GM21576 (cell line): Measurements from ENCODE around the gene TNFAIP8.

ENCODE experiments used
- ATAC-seq: cut with Tn5 transposase; IDR thresholded peaks from one replicate; pipeline ENCODE4 v1.9.1; 2021; ENCODE audit warnings: mild to moderate bottlenecking, moderate library complexity; ENCODE audit not compliant: unreplicated experiment

Gene TNFAIP8

DNA sequence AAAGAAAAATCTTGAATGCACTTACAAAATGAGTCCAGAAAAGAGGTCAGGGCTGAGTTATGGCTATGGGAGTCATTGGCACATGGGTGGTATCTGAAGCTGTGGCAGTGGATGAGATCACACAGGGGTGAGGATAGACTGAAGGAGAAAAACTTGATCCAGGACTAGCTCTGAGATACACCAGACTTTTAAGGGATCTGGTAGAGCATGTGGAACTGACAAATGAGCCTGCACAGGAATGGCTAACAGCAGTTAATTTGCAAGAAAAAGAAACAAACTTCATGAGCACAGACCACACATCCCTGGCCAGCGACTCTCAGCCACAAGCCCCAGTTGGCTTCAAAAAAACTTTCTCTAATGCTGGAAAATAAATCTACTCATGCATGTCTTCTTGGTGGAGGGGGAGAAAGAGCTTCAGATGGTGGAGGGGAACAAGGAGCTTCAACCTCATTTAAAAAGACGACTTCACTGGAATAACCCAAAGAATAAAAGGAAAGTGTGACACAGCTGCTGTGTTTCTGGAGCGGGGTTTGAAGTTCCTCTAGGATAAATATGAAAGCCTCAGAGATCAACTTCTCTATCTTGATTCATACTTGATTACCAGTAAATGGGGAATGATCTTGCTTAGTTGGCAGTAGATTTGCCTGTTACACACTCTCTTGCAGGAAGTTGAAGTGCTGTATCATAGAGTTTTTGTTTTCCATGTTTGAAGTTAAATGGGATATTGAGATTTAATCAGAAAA lies 33.6 kb downstream of the TNFAIP8 start:
- no peak for ATAC-seq

DNA sequence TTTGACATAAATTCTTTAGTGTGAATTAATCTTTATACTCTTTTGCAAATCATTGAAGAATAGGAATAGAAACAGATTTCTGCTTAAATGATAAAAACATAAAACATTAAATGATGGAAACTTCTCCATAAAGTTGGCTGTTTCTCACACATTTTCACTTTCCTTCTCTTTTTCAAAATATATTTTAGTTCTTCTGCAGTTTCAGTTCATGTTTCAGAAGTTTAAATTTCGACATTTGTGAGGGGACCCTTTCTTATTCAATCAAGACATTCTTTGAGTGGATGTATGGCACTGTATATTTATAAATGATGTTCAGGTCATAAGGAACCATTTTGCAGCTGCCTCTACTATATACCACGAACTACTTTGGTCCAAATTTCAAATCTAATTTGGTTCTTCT lies 34.6 kb downstream of the TNFAIP8 start:
- no peak for ATAC-seq

DNA sequence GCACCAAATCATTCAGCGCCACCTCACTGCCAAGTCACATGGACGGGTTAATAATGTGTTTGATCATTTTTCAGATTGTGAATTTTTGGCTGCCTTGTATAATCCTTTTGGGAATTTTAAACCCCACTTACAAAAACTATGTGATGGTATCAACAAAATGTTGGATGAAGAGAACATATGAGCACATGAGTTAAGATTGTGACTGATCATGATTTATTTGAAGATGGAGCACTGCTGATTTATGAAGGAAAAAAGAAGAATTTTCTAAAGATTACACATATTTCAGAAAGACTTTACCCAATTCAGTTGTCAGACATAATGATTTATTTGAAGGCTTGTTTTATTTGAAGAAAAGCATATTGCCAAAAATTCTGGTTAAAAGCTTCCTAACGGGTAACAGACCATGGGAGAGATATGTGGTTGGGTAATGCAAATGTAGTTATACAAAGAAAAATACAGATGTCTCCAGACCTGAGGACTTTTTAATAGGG lies 37.4 kb downstream of the TNFAIP8 start:
- no peak for ATAC-seq

DNA sequence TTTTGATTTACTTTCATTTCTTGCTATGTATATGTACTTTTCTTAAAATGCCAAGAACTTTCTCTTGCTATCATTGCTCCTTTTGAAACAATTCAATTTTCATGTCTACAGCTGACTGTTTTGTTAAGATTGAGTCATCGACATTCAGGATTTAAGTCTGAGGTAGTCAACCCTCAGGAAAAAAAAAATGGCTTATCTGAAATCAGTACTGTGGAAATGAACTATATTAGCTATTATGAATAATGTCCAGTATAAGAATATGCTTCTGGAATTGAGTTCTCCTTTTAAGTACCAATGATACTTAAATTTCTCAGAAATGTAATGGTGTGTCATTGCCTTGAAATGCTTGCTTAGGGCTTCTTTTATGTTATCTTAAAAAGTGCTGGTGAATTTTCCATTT lies 37.9 kb downstream of the TNFAIP8 start:
- no peak for ATAC-seq

DNA sequence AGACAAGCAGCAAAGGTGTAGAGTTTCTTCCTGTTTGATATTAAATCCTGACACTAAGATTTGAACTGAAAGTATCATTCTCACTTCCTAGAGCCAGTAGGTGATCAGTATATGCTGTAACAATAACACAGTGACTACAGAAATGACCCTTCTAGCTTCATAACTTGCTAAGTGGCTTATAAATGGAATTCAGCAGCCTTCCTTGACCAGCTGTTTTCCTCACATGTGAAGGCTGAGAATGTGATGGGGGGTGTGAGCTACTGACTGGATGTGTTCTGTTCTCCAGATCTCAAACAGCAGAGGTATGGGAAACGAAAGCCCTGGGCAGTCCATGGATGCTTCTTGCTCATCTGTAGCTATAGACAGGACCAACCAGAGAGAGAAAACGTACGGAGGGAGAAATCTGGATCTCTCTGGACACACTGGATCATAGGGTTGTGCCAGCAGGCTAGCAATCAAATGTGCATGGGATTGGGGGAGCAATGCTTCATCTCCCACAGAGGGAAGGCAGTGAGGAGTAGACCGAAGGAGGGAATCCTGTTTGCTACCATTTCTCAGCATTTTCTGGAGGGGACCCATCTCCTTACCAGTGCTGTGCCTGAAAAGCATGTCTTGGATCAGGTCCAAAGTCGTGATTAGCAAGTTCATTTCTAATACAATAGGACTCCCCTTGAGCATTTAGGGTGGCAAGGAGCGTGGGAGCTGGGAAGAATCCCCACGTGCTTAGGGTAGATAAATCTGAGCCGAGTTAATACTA lies 39.4 kb downstream of the TNFAIP8 start:
- peak; percentile 46 for ATAC-seq

DNA sequence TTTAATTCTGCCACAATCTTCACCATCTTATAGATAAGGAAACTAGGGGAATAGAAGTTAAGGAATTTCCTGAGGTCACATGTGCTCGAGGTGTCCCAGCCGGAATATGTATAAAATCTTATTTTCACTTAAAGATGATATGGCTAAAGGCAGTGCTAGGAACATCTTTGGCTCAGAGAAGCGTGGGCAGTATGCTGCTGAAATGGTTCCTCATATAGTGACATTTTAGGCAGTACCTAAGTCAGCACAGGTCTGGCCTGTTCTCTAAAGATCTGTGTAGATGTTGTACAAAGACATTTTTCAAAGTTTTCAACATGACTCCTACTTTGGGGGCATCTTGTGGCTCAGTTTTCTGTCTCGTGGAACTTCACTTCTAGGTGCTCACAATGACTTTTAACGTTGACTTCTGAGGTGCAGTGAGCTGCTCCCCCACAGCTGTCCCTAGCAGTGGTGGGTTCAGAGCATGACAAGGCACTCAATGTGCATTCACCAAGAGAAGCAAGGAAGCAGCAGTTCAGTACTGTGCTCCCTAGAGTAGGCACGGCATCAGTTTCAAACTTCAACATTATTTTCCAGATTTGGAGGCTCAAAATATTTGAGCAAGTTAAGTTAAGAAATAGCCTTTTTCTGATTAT lies 40.3 kb downstream of the TNFAIP8 start:
- no peak for ATAC-seq

DNA sequence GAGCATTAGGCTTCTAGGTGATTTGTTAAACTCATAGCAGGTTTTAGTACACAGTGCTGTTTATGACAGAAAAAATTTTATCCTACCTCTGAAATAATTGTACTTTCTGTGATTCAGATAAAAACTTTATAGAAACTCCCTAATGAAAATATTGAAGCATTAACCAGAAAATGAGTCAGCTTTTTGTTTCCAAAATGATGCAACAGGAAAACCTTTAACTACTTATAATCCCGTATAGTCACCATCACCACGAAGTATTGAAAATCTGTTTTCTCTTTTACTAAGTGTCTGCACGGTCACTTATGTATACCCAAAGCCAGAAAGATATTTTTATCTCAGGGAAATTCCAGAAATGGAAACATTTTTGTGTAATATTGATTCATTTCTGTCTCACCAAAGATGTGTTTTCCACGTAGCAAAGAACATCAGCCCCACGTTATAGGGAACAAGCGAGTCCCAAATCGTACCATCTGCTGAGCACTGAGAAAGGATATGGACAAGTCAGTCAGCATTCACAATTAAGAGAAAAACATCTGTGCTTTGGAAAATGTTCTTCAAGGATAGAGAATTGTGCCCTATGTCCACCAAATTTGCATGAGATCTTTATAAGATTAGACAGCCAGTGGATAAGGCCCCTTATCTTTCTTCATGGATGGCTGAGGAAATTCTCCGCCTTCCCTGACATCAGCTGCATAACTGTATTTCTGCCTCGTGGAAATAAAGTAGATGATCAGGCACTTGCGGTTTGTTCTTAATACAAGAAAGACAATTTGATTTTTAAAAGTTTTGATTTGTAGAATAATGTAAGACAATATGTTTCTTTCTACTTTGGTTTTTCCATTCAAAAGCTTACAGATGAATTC lies 41.9 kb downstream of the TNFAIP8 start:
- peak; percentile 39 for ATAC-seq

DNA sequence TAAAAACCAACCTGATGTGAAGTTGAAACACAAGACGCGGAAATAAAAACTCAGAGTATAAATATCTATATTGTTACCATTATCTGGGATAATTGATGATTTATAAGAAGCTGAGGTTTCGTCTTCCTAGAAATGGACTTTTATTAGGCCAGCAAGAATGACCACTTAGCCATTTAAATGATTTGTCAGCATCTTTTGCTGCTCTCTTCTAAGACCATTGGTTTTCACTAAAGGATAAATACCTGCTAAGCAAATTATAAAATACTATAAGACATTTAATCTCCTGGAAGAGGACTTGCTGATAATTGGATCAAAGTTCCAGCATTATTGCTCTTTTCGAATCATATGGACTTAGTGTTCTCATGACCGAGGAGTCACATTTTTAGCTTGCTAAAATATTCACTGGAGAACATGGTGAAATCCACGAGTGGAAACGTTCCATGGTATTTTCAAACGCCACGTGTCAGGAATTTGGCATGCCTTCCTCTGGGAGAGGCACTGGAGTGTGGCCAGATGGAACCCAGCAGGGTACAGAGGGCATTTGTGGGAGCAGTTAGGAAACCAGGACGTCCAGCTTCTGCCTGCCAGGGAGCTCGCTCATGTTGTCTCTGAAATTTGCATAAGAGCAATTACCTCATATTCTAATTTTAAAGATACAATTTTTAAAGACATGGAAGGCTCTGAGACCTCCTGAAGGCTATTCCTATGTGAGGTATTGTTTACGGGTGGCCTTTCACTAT lies 43.1 kb downstream of the TNFAIP8 start:
- no peak for ATAC-seq

DNA sequence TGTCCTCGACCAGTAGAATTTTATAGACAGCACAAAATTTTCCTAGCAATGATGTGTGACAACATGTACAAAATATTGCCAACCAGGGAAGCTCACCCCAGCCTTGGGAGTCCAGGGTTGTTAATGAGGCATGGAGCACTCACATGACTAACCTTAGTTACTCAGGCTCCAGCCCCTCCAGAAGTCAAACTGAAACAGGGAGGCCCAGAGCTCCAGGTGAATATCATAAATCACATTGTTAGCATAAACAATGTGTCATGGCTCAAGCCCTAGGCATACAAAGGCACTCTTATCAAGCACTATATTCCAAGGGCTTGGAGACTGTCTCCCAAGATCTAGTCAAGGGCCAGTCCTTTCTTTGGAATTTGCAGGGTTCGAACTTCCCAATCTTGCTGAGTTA lies 44.4 kb downstream of the TNFAIP8 start:
- ATAC-seq: no peak

DNA sequence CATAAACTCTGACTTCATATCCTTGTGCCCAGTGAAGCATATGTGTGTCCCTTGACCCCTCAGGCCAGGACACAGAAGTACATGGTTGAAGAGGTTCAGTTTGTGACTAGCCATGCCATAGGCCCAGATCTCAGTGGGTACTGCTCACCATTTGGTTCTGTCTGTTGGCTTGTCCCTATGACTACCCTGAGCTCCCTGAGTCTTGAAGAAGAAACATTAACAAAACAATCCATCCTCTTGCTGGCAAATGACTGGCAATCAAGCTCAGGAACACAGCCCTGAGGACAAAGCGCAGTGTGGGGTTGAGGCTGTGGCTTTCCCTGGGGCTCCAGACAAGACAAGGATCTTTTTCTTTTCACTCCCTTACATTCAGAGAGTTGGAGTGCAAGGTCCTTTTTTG lies 46.3 kb downstream of the TNFAIP8 start:
- no peak for ATAC-seq

DNA sequence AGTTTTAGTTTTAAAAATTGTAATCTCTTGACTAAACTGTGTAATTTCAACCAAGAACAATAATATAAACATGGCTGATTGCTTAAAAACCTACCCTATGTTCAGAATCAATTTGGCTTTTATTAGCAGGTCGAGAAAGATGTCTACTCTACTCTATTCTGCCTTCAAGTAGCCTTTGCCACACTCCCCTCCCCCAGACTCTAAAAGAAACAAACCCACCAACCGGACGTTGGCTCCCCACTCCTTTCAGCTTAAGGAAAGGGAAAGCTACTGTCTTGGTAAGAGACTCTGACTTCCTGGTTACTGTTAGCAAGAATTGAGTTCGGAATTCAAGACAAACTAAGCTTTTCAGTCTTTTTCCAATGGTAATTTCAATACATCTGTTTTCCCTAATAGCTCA lies 46.7 kb downstream of the TNFAIP8 start:
- no peak for ATAC-seq

DNA sequence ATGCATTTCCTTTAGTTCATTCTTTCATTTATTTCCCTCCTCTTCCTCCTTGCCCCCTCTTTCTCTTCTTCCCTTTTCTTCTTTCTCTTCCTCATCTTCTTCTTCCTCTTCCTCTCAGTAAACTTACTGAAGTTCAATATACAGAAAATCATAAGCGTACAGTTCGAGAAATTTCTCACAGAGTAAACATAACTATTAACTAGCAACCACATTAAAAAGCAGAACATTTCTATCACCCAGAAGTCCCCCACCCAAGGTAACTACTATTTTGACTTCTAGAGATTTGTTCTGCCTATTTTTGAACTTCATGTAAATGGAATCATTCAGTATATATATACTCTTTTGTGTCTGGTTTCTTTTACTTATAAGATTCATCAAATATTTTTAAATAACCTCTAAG lies 48.2 kb downstream of the TNFAIP8 start:
- no peak for ATAC-seq

DNA sequence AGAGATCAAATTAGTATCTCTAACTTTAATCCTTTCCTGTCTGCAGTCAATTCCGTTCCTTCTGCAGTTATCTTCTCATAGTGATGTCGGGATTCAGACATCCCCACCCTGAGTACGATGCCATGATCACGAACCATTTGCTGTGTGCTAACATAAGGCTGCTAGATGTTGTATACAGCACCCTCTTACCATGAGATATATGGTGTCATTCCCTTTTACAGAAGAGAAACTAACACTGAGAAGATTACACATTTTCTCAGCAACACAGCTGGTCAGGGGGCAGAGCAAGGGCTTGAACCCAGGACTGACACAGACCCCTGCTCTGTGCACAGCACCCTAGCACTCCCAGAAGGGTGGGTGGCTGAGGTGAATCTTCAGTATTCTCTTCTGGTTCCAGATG lies 49.6 kb downstream of the TNFAIP8 start:
- peak; percentile 41 for ATAC-seq

DNA sequence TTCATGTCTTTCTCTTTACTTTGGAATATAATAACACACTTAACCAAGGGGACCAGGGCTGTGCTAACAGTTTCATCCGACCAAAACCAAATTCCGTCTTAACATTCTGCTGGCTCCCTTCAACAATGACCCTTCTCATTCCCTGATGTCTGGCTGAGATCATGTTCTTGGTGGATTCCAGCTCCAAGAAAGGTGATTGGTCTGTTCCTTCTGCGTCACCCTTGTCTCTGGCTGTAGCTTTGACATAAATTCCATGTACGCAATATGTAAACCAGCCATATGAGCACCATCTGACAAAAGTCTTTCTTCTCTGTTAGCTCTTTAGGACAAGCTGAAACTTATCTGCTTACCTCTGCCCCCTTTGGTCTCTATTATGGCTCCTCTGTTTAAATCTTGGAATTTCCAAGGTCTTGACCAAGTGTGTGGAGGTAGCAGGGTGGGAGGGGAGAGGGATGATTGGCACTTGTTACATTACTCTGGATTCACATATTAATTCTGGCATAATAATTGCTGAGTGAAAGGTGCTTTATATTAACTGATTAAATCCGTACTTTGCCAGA lies 50.8 kb downstream of the TNFAIP8 start:
- no peak for ATAC-seq

DNA sequence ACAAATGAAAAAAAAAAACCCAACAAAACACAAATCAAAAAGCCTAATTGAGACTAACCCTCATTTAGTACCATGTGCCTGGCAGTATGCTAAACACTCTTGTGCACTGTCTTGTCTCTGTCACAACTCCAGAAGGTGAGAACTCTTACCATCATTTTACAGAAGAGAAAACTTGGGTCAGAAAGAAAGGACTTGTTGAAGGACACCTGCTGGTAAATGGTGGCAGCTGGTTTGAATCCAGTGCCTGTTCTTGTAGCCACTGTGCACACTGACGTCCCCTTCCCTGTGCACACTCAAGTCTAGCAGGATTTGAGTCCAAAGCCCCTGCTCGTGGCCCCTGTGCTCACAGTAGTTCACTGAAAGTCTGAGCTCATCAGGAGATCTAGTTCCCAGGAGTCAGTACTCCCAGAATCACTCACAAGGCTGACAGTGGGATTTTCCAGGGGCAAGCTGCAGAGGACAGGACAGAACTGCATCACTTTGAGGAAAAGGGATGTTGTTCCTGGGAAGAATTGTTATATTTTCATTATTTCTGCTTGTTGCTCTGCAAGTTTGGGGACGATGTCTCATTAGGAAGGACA lies 53.5 kb downstream of the TNFAIP8 start:
- peak; percentile 41 for ATAC-seq

DNA sequence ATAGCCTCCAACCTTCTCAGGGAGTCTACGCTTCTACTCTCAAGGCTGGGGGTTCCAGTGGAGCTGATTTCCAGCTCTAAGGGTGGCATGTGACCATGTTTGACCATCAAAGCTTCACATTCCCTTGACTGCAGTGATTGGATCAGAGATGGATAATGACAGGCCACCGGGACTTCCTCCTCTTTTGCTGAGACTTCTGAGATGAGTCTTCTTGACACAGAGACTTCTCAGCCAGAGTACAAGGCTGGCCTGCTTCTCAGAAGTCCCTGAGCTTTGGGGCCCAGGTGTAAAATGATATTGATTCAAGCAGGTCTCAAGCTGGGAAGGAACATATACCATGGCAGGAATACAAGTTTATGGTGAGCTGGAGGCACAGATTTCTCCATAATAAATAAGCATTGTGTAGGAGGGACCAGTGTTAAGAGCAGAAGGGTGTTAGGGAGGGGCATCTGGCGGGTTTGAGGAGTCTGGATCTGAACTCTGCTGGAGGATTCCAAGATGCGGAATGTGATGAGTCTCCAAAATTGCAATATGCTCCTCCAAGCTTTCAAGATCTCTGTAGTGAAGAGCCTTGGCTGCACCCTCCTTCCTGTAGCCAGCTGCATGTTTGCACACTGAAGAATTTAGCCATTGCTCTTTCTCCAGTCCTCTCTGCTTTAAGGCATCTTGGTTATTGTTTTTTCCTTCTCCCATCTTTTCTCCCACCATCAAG lies 54.8 kb downstream of the TNFAIP8 start:
- ATAC-seq: no peak

DNA sequence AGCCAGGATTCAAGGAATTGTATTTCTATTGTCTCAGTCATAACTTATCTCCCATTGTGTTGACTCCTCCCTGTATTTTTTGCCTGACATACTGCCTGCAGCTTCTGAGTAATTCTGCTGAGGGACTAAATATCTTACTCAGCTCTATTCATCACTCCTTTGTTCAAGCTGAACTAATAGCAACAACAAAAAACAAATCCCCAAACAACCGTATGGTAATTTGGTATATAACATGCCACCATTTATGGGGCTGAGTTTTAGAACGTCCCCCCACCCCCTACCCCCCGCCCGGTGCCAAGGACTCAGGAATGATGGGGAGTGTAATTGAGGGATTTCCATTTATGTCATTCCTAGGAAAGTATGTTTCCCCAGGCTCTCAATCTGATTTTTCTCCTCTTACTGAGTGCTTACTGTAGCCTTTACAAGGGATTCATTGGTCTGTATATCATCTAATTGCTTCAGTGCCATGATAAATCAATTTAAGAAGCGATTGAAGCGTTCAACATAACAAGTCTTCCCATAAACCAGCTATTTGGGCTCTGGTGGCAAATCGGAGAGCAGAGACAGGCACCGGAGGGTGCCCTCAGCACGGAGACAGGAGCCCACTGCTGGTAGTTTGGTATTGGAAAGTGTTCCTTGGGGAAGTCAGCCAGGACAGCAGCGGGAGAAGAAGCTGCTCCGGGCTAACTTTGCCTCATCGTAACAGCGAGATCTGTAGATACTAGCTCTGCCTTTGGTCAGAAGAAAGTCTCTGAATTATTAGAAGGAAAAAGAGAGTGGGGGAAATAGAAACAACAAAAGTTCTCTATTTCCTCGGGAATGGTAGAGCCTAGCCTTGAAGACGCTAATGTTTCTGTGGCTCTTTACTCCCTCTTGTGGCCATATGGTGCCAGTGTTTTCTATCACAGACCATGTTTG lies 55.8 kb downstream of the TNFAIP8 start:
- peak; percentile 62 for ATAC-seq
